Adipose tissue (tissue), 3 donors: ENCODE results near the gene RHBDL1. TPM values are rescaled to one million over a fixed set of nuclear protein-coding genes. Genes with fewer than 3 reads are reported as not detected.

Source experiments
- H3K27ac ChIP-seq: one replicate; pipeline ENCODE4 v1.5.1; 2013; ENCODE audit warnings: low read depth, low read length
- WGBS, 3 donors: extraction: QIAGEN DNeasy Blood & Tissue Kit; methylation state at CpG; one replicate each; pipeline ENCODE4 v1.1.7; 2013; 5-methylcytosine and 5-hydroxymethylcytosine counted together
- polyA plus RNA-seq, 3 donors: library from polyadenylated mRNA; stranded (reverse); fragments of 200-250 nt; gene quantifications; one replicate each; pipeline ENCODE4 v1.2.3, GENCODE V29; 2013
- donor health status: healthy with polysubstance abuse.
- donor health status: Bipolar disorder and iron deficiency.
- donor health status: healthy.

Gene RHBDL1
- polyA plus RNA-seq, 3 donors, result 0.59 to 0.71 TPM; not detected in 1

GRCh38 chr16:693364-693763 lies 17.9 kb downstream of the RHBDL1 start:
- 34 to 39% (median 36%) methylated on average over 19 to 22 of the region's 22 CpGs for WGBS, 3 donors
- H3K27ac ChIP-seq, result no peak overlapping the region

DNA sequence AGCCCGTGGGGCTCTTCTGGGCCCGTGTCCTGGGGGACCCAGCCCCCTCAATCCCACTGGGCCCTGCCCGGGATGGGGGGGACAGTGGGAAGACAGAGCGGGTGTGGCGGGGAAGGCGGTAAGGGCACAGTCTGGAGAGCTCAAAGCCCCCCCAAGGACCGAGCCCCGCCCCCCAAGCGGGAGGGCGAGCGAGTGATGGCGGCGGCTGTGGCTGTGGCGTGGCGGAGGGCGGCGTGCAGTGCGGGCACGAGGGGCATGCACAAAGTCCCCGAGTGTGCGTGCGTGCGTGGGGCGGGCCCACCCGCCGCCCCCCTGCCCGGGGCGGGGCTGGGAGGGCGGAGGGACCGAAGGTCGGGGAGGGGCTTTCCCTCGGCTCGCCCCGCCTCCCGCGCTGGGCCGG lies 18.3 kb downstream of the RHBDL1 start:
- H3K27ac ChIP-seq, result no peak overlapping the region
- 5 to 7% (median 7%) methylated on average over 16 to 36 of the region's 37 CpGs for WGBS, 3 donors

DNA sequence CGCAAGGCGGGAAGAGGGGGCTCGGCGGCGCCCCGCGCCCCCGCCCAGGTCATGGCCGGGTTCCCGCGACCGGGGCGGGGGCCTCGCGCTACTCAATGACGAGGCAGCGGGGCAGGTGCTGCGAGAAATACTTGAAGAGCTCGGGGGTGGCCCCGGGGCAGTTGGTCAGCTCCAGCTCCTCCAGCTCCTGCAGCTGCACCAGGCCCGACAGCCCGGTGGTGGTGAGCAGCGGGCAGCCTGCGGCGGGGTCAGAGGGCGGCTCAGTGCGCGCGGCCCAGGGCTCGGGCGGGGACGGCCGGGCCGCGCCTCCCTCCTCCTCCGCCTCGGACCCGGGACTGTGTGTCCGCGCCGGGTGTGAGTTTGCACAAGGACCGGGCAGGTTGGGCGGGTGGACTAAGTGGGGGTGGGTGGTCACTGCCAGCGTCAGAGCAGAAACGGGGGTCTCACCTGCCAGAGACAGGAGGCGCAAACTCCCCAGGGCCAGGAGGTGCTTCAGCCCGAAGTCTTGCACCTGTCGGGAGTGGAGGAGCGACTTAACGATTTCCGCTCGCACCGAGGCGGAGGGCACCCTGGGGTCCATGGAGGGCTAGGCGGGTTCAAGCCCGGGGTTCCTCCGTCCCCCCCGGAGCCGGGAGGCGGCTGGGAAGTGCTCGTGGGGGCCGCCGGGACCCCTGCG lies 18.9 kb downstream of the RHBDL1 start:
- WGBS, 3 donors, result 2 to 5% (median 3%) methylated on average over 51 to 64 of the region's 64 CpGs
- H3K27ac ChIP-seq, result no peak overlapping the region

DNA sequence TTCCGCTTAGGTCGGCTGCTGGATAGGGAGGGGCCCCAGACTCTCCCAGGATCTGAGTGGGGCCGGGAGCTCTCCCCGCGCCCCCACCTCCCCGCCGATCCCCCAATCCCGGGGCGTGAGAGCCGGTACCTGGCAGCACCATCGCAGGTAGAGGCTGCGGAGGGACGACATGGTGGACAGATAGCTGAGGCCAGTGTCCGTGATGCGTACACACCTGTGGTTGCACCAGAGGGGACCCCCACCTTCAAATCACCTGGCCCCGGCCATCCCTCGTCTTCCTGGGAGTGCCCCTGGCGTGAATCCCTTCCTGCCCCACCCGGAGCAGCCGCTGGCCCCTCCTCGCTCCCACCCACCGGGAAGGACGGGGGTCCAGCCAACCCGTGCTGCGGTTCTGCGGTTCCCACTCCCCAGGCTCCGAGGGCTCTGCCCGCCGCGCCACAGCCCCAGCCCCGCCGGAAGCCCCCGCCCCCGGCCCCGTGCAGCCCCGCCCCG lies 19.4 kb downstream of the RHBDL1 start:
- H3K27ac ChIP-seq, result no peak overlapping the region
- WGBS, 3 donors, result 2 to 3% (median 3%) methylated on average over 23 to 37 of the region's 37 CpGs

DNA sequence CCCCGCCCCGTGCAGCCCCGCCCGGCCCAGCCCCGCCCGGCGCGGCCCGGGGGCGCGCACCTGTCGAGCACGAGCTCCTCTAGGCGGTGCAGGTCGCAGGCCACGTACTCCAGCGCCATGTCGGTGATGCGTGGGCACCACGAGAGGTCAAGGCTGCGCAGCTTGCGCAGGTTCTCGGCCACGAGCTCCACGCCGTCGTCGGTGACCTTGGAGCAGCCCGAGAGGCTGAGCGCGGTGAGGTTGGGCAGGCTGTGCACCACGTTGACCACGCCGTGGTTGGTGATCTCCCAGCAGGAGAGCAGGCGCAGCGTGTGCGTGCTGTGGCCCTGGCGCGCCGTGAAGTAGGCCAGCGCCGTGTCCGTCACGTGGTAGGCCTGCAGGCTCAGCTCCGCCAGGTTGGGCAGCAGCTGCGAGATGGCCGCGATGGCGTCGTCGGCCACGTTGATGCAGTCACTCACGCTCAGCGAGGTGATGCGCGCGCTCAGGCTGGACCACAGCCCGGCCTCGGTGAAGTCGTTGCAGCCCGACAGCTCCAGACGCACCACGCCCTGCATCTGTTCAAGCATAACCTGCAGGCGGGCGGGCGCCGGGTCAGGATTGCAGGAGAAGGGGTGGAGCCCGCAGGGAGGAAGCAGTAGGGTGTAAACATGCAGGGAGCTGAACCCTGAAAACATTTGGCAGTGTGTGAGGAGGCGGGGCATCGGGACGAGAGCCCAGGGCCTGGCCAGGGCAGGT lies 20.1 kb downstream of the RHBDL1 start:
- H3K27ac ChIP-seq, result no peak overlapping the region
- 2 to 4% (median 3%) methylated on average over 68 to 71 of the region's 71 CpGs for WGBS, 3 donors

DNA sequence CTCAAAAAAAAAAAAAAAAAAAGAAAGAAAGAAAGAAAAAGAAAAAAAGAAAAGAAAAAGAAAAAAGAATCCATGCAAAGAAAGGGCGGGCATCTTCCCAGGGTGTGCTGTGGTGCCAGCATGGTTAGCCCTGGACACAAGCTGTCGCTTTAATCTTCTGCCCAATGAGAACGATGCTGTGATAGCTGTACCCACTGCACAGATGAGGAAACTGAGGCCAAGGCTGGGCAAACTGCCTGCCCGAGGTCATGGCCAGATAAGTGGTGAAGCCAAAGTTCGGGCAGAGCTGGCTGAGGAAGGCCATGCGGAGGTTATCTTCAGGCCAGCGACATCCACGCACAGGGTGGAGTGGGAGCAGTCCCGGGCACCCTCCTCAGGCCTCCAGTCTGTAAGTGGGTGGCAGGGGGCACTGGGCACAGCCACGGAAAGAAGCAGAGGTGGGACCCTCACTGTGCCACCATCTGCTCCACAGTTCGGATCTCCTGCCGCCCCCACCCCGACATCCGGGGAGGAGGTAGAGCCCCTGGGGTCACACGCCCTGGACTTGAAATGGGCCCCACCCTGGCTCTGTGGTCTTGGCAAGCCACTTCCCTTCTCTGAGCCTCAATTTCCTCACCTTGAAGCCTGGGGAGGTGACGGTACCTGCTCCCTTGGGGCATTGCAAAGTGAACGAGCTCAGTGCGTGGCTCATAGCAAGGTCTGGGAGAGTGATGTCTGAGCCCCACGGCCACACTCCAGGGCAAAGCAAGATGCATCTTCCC lies 23.6 kb downstream of the RHBDL1 start:
- H3K27ac ChIP-seq, result no peak overlapping the region
- WGBS, 3 donors, result 70 to 79% (median 72%) methylated on average over 19 of the region's 19 CpGs

GRCh38 chr16:700684-701584 lies 25.5 kb downstream of the RHBDL1 start:
- 4 to 7% (median 7%) methylated on average over 59 to 76 of the region's 76 CpGs for WGBS, 3 donors
- H3K27ac ChIP-seq, result no peak overlapping the region

GRCh38 chr16:702341-702740 lies 26.9 kb downstream of the RHBDL1 start:
- no peak overlapping the region for H3K27ac ChIP-seq
- 78 to 85% (median 84%) methylated on average over 19 of the region's 19 CpGs for WGBS, 3 donors

- WGBS, 3 donors, result 73 to 82% (median 81%) methylated on average over 12 of the region's 12 CpGs
- no peak overlapping the region for H3K27ac ChIP-seq
Measured at GRCh38 chr16:703406-703805, 27.9 kb downstream of the RHBDL1 start.

DNA sequence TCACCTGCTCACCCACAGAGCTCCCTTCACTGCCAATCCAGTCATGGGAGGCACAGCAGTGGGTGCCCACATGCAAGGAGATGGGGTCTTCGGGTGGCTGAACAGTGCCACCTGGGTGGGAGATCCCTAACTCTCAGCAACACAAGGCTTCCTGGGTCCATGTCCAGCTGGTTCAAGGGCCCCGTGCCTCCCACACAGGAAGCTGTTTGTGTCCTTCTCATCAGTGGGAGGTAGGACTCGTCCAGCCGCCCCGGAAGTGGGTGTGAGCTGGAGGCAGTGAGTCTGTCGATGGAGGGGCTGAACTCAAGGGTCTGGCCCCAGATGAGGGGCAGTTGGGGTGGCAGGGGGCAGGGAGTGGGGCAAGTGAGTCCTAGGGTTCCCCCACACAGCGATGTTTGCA lies 28.6 kb downstream of the RHBDL1 start:
- WGBS, 3 donors, result 62 to 67% (median 63%) methylated on average over 7 of the region's 7 CpGs
- no peak overlapping the region for H3K27ac ChIP-seq

GRCh38 chr16:704552-705380 lies 29.3 kb downstream of the RHBDL1 start:
- 11 to 16% (median 12%) methylated on average over 28 to 50 of the region's 50 CpGs for WGBS, 3 donors
- H3K27ac ChIP-seq, result no peak overlapping the region

DNA sequence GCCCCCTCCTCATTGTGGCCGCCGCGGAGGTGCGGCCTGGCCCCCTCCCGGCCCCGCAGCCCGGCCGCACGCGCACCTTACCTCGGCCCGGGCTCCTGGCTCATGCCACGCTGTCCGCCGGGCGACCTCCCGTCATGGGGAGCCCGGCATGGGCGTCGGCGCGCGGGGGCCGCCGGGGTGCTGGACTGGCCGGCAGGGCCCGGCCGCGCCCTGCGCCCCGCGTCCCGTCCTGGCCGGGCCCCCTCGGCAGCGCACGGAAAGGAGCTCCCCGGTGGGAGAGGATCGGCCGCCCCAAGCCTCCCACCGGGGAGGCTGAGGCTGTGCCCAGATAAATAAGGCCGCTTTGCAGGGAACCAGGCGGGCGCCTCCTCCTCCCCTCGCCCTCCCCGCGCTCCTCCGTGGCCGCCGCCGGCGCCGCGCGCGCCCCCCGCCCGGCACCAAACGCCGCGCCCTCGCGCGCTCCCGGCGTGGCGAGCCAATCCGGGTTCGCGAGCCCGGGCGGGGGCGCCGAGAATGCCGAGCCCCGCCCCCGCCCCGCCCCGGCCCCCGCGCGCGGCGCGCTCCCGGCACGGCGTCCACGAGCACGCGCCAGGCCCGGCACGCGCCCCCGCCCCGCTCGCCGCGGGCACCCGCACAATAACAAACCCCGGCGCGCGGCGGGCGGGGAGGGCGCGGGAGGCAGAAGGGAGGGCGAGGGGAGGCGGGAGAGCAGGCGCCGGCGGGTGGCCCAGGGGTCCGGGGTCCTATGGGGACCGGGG lies 30.1 kb downstream of the RHBDL1 start, which contains the start of gene FBXL16:
FBXL16 (minus strand) TSS at position 371 of the 758 bp plus-strand sequence. CDS start 8,396 bp downstream, outside the sequence.
- no peak within 1 kb of the TSS for H3K27ac ChIP-seq
- 1 to 4% (median 1%) methylated on average over 43 to 111 of the region's 115 CpGs for WGBS, 3 donors

DNA sequence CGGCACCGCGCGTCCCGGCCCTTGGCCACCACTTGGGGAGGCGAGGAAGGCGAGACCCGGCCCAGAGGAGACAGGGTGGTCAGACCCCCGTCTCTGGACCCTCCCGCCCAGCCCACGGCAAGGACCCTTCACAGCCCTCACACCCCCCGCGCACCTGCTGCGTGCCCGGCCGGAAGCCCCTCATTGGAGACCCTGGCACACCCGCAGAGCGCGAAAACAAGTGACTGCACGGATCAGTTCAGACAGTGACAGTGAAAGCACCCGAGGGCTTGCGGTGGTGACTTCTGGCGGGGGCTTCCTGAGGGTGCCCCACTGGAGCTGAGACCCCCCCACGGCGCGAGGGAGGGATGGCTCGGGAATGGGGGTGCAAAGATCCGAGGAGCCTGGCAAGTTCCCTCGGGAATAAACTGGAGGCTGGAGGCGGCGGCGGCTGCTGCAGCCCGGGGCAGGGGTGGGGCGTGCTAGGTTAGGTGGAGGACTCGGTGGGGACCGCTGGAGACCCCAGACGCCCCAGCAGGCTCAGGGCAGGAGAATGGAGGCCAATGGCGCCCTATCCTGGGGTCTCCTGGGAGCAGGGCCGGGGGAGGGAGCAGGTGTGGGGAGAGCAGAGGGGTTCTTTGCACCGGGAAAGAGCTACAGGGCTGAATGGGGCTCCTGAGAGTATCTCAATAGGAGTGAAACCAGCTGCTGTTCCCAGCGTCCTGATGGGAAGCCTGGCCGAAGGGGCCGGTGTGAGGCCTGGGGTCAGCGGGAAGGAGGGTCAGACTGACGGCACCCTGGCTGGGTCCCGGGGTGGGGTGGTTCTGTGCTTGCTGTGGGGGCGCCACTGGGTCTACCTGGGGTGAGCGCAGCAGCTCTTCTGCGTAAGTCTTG lies 31.0 kb downstream of the RHBDL1 start:
- 3 to 5% (median 4%) methylated on average over 39 to 49 of the region's 49 CpGs for WGBS, 3 donors
- no peak overlapping the region for H3K27ac ChIP-seq

DNA sequence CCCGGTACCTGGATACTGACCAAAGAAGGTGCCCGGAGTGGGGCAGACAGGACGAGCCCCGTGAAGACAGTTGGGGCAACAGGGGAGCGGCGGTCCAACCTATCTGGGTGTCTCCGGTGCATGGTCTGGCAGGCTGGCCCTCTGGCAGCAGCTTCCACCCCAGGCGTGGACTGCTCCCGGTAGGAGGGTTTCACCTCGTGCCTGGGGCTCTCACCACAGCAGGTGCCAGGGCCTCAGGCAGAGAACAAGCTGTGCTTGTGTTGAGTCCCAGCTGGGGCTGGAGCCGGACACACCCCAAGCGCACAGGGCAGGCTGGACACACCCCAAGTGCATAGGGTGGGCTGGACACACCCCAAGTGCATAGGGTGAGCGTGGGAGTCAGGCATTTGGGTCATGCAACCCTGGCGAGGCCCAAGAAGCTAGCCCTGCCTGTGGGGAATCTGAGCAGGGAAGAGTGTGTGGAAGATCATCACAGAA lies 31.6 kb downstream of the RHBDL1 start:
- no peak overlapping the region for H3K27ac ChIP-seq
- WGBS, 3 donors, result 30 to 40% (median 38%) methylated on average over 14 of the region's 14 CpGs

GRCh38 chr16:708019-708418 lies 32.5 kb downstream of the RHBDL1 start:
- WGBS, 3 donors, result 48 to 51% (median 48%) methylated on average over 3 of the region's 3 CpGs
- no peak overlapping the region for H3K27ac ChIP-seq

DNA sequence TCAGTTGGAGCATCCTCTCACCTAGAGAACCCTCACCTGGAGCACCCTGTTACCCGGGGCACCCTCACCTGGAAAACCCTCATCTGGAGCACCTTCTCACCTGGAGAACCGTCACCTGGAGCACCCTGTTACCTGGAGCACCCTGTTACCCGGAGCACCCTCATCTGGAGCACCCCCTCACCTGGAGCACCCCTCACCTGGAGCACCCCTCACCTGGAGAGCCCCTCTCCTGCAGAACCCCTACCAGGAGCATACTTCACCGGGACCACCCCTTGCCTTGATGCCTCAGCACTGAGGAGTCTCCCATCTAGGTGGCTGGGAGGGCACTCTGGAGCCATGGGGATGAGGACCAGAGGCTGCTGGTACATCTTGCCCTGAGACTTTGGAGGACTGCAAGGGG lies 33.5 kb downstream of the RHBDL1 start:
- H3K27ac ChIP-seq, result no peak overlapping the region
- WGBS, 3 donors, result 62 to 79% (median 69%) methylated on average over 4 of the region's 4 CpGs
